ENCODE measurements around the gene NTN3.

GRCh38 chr16:2505695-2506094 lies 34.6 kb downstream of the NTN3 start:
- TF ChIP-seq, protein P1, sequence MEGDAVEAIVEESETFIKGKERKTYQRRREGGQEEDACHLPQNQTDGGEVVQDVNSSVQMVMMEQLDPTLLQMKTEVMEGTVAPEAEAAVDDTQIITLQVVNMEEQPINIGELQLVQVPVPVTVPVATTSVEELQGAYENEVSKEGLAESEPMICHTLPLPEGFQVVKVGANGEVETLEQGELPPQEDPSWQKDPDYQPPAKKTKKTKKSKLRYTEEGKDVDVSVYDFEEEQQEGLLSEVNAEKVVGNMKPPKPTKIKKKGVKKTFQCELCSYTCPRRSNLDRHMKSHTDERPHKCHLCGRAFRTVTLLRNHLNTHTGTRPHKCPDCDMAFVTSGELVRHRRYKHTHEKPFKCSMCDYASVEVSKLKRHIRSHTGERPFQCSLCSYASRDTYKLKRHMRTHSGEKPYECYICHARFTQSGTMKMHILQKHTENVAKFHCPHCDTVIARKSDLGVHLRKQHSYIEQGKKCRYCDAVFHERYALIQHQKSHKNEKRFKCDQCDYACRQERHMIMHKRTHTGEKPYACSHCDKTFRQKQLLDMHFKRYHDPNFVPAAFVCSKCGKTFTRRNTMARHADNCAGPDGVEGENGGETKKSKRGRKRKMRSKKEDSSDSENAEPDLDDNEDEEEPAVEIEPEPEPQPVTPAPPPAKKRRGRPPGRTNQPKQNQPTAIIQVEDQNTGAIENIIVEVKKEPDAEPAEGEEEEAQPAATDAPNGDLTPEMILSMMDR (IDR thresholded peaks at IDR 0.05; ENCODE audit: borderline replicate concordance, extremely low read depth, low read length, poor library complexity, severe bottlenecking), result no peak
- TF ChIP-seq EZH2 (IDR thresholded peaks at IDR 0.05; ENCODE audit: borderline replicate concordance, low read depth, low read length, severe bottlenecking), result no peak
